ENCODE measurements around the gene PPP1R14D.

The PPP1R14D gene

DNA sequence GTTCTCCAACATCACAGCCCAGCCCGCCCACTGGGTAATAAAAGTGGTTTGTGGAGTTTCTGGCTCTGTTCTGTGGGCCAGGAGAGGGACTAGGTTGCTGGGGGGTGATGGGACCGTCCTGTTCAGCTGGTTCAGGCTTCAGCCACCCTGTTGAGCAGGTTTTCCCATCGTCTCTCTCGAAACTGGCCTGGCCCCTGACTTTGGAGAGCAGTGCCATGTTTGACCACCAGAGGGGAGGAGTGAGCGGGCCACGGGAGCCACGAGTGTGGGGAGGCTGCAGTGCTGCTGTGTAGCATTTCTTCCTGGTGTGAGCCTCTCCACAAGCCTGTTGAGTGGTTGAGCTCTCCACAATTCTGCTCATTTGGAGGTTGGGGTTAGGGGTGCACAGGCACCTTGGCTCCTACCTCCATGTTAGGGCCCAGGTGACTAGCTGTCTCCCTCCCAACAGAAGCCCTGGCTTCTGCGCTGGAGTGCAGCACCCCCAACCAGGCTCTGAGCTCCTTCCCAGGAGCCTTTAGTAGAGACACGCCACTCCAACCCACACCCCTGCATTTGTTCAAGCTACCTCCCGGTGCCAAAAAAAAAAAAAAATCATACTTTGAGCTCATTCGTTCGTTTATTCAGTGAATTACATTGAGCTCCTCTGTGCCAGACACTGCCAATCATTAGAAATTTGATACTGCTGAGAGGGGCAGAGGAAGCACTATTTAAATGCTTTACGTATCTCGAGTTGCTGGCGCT is 29.3 kb upstream of the PPP1R14D start (continued):
- TF ChIP-seq ZBTB8A (tag by site-specific recombination; IDR thresholded peaks at IDR 0.05), result no peak
- TF ChIP-seq ZNF239 (tag by site-specific recombination; IDR thresholded peaks at IDR 0.05), result no peak
- no peak for TF ChIP-seq ZNF211 (tag by site-specific recombination; IDR thresholded peaks at IDR 0.05; ENCODE audit: low read depth)
- no peak for TF ChIP-seq FEZF1 (tag by site-specific recombination; IDR thresholded peaks at IDR 0.05)
- TF ChIP-seq ZNF654 (tag by site-specific recombination; IDR thresholded peaks at IDR 0.05; ENCODE audit: low read depth), result peak; percentile 59
- TF ChIP-seq, protein P1, sequence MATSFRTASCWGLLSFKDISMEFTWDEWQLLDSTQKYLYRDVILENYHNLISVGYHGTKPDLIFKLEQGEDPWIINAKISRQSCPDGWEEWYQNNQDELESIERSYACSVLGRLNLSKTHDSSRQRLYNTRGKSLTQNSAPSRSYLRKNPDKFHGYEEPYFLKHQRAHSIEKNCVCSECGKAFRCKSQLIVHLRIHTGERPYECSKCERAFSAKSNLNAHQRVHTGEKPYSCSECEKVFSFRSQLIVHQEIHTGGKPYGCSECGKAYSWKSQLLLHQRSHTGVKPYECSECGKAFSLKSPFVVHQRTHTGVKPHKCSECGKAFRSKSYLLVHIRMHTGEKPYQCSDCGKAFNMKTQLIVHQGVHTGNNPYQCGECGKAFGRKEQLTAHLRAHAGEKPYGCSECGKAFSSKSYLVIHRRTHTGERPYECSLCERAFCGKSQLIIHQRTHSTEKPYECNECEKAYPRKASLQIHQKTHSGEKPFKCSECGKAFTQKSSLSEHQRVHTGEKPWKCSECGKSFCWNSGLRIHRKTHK (tag by site-specific recombination; IDR thresholded peaks at IDR 0.05), result no peak
- no peak for TF ChIP-seq ZBTB7A (tag by site-specific recombination; IDR thresholded peaks at IDR 0.05; ENCODE audit: low read depth)
- TF ChIP-seq ZNF548 (tag by site-specific recombination; IDR thresholded peaks at IDR 0.05), result no peak
- TF ChIP-seq, protein P2, sequence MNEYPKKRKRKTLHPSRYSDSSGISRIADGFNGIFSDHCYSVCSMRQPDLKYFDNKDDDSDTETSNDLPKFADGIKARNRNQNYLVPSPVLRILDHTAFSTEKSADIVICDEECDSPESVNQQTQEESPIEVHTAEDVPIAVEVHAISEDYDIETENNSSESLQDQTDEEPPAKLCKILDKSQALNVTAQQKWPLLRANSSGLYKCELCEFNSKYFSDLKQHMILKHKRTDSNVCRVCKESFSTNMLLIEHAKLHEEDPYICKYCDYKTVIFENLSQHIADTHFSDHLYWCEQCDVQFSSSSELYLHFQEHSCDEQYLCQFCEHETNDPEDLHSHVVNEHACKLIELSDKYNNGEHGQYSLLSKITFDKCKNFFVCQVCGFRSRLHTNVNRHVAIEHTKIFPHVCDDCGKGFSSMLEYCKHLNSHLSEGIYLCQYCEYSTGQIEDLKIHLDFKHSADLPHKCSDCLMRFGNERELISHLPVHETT (tag by site-specific recombination; IDR thresholded peaks at IDR 0.05), result no peak
- no peak for TF ChIP-seq ZNF311 (tag by site-specific recombination; IDR thresholded peaks at IDR 0.05; ENCODE audit: borderline replicate concordance)
- no peak for TF ChIP-seq ZNF157 (tag by site-specific recombination; IDR thresholded peaks at IDR 0.05)
- peak; percentile 86 for TF ChIP-seq ZNF600 (tag by site-specific recombination; IDR thresholded peaks at IDR 0.05)
- no peak for TF ChIP-seq ZNF510 (tag by site-specific recombination; IDR thresholded peaks at IDR 0.05; ENCODE audit: insufficient replicate concordance)
- no peak for TF ChIP-seq HOXC10 (CRISPR knock-in tag; IDR thresholded peaks at IDR 0.05)
- TF ChIP-seq ZNF266 (tag by site-specific recombination; IDR thresholded peaks at IDR 0.05; ENCODE audit: low read depth), result no peak
- TF ChIP-seq SCRT1 (tag by site-specific recombination; IDR thresholded peaks at IDR 0.05; ENCODE audit: borderline replicate concordance), result peak; percentile 79; the same call in 1 of the 2 replicates
- TF ChIP-seq ZNF792 (tag by site-specific recombination; IDR thresholded peaks at IDR 0.05), result no peak
- TF ChIP-seq ZFP37 (tag by site-specific recombination; IDR thresholded peaks at IDR 0.05), result no peak
- TF ChIP-seq KLF7 (tag by site-specific recombination; IDR thresholded peaks at IDR 0.05; ENCODE audit: borderline replicate concordance), result no peak
- TF ChIP-seq ZNF391 (tag by site-specific recombination; IDR thresholded peaks at IDR 0.05; ENCODE audit: borderline replicate concordance, low read depth), result no peak
- TF ChIP-seq, protein P3, sequence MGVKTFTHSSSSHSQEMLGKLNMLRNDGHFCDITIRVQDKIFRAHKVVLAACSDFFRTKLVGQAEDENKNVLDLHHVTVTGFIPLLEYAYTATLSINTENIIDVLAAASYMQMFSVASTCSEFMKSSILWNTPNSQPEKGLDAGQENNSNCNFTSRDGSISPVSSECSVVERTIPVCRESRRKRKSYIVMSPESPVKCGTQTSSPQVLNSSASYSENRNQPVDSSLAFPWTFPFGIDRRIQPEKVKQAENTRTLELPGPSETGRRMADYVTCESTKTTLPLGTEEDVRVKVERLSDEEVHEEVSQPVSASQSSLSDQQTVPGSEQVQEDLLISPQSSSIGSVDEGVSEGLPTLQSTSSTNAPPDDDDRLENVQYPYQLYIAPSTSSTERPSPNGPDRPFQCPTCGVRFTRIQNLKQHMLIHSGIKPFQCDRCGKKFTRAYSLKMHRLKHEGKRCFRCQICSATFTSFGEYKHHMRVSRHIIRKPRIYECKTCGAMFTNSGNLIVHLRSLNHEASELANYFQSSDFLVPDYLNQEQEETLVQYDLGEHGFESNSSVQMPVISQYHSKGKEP (tag by site-specific recombination; IDR thresholded peaks at IDR 0.05), result no peak
- TF ChIP-seq ZNF23 (tag by site-specific recombination; IDR thresholded peaks at IDR 0.05; ENCODE audit: borderline replicate concordance), result no peak
- TF ChIP-seq ZNF660 (tag by site-specific recombination; IDR thresholded peaks at IDR 0.05), result no peak
- no peak for TF ChIP-seq ZNF366 (tag by site-specific recombination; conservative IDR thresholded peaks at IDR 0.05)
- TF ChIP-seq, protein P4, sequence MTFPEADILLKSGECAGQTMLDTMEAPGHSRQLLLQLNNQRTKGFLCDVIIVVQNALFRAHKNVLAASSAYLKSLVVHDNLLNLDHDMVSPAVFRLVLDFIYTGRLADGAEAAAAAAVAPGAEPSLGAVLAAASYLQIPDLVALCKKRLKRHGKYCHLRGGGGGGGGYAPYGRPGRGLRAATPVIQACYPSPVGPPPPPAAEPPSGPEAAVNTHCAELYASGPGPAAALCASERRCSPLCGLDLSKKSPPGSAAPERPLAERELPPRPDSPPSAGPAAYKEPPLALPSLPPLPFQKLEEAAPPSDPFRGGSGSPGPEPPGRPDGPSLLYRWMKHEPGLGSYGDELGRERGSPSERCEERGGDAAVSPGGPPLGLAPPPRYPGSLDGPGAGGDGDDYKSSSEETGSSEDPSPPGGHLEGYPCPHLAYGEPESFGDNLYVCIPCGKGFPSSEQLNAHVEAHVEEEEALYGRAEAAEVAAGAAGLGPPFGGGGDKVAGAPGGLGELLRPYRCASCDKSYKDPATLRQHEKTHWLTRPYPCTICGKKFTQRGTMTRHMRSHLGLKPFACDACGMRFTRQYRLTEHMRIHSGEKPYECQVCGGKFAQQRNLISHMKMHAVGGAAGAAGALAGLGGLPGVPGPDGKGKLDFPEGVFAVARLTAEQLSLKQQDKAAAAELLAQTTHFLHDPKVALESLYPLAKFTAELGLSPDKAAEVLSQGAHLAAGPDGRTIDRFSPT (tag by site-specific recombination; IDR thresholded peaks at IDR 0.05), result no peak
- peak; percentile 94 for TF ChIP-seq SCRT2 (tag by site-specific recombination; IDR thresholded peaks at IDR 0.05)
- TF ChIP-seq, protein P5, sequence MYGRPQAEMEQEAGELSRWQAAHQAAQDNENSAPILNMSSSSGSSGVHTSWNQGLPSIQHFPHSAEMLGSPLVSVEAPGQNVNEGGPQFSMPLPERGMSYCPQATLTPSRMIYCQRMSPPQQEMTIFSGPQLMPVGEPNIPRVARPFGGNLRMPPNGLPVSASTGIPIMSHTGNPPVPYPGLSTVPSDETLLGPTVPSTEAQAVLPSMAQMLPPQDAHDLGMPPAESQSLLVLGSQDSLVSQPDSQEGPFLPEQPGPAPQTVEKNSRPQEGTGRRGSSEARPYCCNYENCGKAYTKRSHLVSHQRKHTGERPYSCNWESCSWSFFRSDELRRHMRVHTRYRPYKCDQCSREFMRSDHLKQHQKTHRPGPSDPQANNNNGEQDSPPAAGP (tag by site-specific recombination; IDR thresholded peaks at IDR 0.05), result no peak
- TF ChIP-seq ZSCAN23 (tag by site-specific recombination; IDR thresholded peaks at IDR 0.05), result no peak
- no peak for TF ChIP-seq ZNF837 (tag by site-specific recombination; IDR thresholded peaks at IDR 0.05)
- no peak for TF ChIP-seq ZNF121 (tag by site-specific recombination; IDR thresholded peaks at IDR 0.05)
- TF ChIP-seq MZF1 (tag by site-specific recombination; IDR thresholded peaks at IDR 0.05; ENCODE audit: borderline replicate concordance), result no peak
- TF ChIP-seq ZNF394 (tag by site-specific recombination; IDR thresholded peaks at IDR 0.05; ENCODE audit: borderline replicate concordance), result 0 out of 2 replicates have a peak, but pooled peaks have one; percentile 13
- TF ChIP-seq ZNF423 (tag by site-specific recombination; IDR thresholded peaks at IDR 0.05), result no peak
- TF ChIP-seq ZNF623 (tag by site-specific recombination; IDR thresholded peaks at IDR 0.05), result no peak

All from HEK293 (cell line).